D721Med (cell line): Measurements from ENCODE around the gene AKR1D1.

Source experiments
- DNase-seq: peaks from one replicate; pipeline ENCODE4 v3.0.0; 2011; ENCODE audit warnings: low spot score; ENCODE audit not compliant: insufficient read length
- FAIRE-seq: peaks from 2 replicates; lab custom pipeline; 2011; peaks lifted over from hg19 to GRCh38; lab: Jason Lieb, UNC
- TF ChIP-seq, protein P1 (sequence below): IDR thresholded peaks from 2 replicates; pipeline ENCODE4 v1.5.1; 2012; ENCODE audit warnings: mild to moderate bottlenecking, control low read depth; ENCODE audit not compliant: insufficient read depth; ENCODE audit errors: missing control alignments

AKR1D1 gene

GRCh38 chr7:138167222-138167621 lies 91.0 kb downstream of the AKR1D1 start:
- DNase-seq (no peak), FAIRE-seq (no peak)
- TF ChIP-seq, protein P1, sequence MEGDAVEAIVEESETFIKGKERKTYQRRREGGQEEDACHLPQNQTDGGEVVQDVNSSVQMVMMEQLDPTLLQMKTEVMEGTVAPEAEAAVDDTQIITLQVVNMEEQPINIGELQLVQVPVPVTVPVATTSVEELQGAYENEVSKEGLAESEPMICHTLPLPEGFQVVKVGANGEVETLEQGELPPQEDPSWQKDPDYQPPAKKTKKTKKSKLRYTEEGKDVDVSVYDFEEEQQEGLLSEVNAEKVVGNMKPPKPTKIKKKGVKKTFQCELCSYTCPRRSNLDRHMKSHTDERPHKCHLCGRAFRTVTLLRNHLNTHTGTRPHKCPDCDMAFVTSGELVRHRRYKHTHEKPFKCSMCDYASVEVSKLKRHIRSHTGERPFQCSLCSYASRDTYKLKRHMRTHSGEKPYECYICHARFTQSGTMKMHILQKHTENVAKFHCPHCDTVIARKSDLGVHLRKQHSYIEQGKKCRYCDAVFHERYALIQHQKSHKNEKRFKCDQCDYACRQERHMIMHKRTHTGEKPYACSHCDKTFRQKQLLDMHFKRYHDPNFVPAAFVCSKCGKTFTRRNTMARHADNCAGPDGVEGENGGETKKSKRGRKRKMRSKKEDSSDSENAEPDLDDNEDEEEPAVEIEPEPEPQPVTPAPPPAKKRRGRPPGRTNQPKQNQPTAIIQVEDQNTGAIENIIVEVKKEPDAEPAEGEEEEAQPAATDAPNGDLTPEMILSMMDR = no peak

DNA sequence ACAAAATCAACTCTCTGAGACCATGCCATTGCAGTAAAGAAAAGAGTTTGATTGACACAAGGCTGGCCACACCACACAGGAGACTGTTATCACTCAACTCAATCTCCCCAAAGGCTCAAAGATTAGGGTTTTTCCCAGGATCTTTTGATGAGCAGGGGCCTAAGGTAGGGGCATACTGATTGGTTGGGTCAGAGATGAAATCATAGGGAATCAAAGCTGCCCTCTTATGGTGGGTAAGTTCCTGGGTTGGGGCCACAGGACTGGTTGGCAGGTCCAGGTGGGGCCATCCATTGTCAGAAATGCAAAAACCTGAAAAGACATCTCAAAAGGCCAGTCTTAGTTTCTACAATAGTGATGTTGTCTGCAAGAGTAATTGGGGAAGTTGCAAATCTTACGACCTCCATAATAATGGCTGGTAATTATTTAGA lies 91.6 kb downstream of the AKR1D1 start:
- FAIRE-seq = no peak
- TF ChIP-seq, protein P1 = no peak
- DNase-seq = no peak
